IPS-NIHi7 (cell line): ENCODE measurements around the gene ST7.
A peak's percentile ranks its signal among the peaks of the same experiment; 100 is the strongest.

Source experiments
- DNase-seq: peaks from one replicate; pipeline ENCODE4 v3.0.0; 2012; ENCODE audit warnings: mixed read lengths; ENCODE audit errors: extremely low spot score

ST7 gene

DNA sequence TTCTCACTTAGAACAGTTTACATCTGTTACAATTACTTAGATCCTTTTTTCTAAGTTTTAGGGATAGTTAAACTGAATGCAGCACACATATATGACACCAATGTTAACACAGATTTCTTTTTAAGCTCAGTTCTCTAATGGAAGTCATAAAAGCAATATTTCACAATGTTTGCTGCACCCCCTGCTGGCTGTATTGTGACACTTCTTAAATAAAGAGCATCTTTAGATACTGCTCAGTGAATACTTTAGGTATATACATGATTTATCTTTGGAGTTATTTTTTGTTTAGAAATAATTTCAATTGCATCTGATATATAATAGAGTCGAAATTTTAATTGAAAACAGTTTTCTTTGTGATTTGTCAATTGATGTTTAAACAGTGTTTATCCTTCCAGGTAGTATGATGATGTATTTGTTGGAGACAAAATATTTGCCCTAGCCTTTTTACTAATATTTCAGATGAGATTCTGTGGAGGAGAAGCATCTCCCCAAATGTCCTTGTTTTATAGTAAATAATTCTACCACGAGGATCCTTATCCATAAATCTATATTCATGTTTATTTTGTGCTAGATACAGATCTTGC, 174.4 kb downstream of the ST7 start:
- DNase-seq: no peak

DNA sequence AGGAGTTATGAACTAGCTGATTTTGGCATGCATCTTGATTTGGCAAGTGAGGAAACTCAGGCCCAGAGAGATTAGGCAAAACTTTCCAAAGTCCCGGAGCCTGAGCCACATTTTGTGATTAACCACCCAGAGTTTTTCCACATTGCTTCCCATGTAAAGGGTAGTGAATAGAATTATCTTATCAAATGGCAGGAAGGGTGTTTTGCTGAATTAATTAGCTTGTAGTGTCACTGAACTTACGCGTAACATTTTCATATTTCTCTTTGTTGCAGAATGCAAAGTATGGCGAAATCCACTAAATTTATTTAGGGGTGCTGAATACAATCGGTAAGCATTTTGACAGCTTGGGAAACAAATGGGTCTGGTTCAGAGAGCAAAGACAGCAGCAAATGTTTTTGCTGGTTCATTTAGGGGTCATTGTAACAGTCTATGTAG, 176.2 kb downstream of the ST7 start:
- DNase-seq: no peak

GRCh38 chr7:117130262-117130661, 177.0 kb downstream of the ST7 start:
- DNase-seq: no peak

DNA sequence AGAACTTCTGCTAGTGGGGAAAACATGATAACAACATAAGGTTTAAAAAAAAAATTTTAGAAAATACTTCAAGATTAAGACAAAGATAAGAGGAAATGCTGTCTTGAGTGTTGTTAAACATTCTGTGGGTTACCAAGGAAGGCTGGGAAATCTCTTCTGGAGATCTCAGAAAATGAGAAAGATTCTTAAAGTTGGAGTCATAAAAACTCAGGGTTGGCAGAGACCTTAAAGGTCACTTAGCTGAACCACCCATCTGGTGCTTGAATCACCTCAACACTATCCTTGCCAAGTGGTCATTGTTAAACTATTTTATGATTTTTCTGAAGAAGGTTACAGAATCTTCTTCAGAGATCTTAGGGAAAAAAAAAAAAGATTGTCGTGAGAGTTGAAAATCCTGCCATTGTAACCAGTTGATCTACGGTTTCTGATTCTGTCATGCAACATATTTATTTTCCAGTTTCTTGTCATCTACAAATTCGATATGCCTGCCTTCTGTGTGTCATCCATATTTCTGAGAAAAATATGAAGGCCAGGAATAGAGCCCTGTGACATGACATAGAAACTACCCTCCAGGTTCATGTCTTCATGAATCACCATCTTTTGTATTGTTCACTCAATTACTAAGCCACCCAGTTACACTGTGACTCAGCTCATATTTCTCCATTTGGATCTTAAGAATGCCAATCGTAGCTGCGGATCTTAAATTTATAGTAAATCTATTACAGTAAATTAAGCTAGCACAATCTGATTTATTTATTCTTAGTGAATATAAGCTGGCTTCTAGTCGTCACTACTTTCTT, 179.2 kb downstream of the ST7 start:
- DNase-seq: no peak

DNA sequence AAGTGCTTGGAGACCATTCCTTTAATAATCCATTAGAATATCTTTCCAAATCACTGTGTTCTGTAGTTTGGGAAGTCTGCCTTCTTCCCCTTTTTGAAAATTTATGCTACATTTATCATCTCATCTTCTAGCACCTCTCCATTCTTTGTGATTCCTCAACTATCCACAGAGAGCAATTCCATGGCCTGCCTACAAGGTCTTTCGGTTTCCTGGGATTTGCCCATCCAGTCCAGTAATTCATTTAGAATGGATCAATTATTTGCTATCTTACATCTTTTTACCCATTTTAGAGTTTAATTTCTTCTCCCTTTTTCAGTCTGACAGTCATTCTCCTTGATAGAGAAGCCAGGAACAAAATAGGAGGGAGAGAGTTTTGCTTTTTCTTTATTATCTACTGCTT, 179.8 kb downstream of the ST7 start:
- no peak for DNase-seq

DNA sequence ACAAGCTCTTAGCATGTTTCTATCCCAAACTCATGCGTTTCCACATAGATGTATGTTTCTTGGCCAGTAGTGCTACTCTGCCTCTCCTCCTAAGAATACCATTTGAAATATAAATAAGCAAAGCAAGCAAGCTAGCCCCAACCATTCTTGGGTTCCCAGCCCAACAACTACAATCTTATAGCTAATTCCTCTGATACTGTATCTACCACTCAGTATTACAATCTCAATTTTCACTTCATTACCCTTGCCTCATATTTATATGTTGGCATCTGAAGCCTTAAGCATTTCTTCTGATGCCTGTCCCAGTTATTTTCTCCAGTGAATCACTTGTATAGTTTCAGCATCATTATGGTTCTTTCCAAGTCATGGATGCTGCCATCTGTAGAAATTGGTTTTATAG, 181.1 kb downstream of the ST7 start:
- DNase-seq: no peak

GRCh38 chr7:117134889-117135552, 181.7 kb downstream of the ST7 start:
- DNase-seq: no peak

GRCh38 chr7:117135553-117135891, 182.2 kb downstream of the ST7 start:
- no peak for DNase-seq

DNA sequence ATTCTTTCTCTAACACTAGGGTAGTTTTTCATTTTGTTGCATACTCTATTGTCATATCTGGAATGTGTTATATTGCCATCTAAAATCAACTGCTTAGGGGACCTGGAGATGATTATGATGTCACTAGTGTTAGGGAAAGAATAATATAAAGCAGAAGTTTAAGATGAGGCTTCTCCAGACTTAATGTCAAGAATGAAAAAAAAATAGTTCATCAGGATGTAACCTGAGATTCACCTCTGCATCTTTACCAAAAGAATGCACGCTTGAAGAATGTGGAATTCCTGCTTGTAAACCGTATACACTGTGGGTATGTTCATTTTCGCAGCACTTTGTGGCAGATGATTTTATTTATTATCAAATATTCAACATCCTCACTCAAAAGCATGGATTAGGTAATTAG, 184.6 kb downstream of the ST7 start:
- no peak for DNase-seq

DNA sequence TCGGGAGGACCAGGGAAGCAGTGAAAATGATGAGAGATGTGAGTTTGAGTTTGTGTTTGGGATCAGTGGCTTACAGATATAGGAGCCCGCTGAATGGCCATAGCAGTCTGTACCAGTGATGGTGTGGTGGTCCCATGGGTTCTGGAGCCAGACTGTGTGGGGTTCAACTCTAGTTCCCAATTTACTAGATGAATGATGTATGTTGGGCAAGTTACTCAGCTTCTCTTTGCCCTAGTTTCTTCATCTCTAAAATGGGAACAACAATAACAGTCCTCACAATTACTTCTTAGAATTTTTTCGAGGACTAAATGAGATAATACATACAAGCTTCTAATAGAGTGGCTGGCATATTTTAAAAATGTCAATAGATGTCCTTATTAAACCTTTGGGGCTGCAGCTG, 185.2 kb downstream of the ST7 start:
- no peak for DNase-seq

DNA sequence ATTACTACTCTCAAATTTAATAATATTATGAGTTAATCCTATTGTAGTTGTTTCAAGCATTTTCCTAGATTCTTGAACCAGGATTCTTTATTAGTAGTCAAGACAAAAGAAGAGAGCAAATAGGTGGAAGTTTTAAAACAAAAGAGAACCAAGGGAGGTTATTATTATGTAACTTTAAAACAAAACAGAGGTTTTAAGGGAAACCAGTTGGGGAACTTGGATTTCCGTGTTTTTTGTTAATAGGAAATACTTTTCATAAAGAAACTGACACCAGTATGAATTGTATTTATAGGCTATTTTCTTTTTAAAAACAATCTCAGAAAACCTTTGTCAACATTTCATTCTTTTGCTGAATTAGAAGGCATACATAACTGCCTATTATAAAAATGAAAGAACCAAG, 185.7 kb downstream of the ST7 start:
- no peak for DNase-seq

DNA sequence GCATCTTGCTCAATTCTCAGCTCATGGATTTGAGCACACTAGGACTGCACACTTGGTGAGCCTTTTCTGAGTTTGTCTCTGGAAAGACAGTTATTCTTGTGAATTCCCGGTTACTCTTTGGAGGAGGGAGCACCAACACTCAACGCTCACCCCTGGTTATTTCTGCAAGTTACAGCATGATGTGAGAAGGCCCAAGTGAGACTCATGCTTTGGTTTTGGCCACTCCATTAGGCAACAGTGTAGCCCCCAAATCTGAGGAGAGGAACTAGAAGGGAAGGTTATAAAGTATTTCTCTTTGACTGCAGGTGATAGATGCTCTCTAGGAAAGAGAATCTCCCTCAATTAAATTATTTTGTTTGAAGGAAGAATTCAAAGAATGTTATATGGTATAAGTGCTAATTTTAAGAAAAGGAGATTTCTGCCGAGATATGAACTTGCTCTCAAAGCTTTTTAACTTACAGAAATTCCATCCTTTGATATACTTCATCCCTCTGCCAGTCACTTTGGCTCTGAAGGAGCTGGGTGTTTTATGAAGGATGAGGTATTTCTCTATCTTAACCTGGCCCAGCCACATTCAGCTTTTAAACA, 186.2 kb downstream of the ST7 start:
- no peak for DNase-seq

- DNase-seq: no peak
These were observed 187.6 kb downstream of the ST7 start for GRCh38 chr7:117140921-117141320.

- no peak for DNase-seq
These were observed 189.8 kb downstream of the ST7 start for GRCh38 chr7:117143066-117143465.

GRCh38 chr7:117143580-117143979, 190.3 kb downstream of the ST7 start:
- DNase-seq: no peak

GRCh38 chr7:117145333-117145732, 192.0 kb downstream of the ST7 start:
- no peak for DNase-seq

GRCh38 chr7:117146059-117146458, 192.8 kb downstream of the ST7 start:
- DNase-seq: no peak

GRCh38 chr7:117146511-117146910, 193.2 kb downstream of the ST7 start:
- no peak for DNase-seq

DNA sequence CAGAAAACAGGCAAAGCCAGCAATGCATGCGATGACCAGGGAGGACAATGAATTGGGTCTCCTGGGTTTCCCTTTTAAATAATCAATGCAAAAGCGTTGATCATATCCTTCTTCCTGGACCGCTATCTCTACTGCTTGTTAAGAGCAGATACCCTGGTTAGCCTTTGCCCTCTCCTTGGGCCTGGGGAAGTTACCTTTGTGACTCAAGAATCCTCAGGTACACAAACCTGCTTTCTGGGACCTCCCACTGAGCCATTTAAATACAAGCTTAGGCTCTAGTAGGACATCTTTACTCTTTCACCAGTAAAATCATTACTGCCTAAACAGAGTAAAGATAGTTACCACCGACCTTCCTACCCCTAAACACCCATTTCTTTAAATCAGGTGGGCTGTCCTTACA, 195.7 kb downstream of the ST7 start:
- DNase-seq: peak; percentile 44

DNA sequence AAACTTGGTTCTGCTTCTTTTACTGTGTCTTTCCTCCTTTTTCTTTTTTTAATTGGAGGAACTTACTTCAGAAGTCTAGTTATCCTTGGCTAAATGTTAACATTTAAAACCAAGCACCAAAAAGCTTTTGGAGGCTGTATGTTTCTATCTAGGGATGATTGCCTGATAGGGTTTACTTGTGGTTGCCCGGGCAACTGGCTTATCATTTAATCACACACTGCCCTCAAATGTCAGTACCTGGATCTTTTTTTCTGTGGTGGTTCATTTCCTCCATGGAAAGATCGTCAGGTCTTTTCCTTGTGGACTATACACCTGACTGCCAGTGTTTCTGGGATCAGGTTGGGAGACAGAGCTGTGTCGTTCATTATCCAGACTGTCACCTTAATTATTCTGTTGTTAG, 196.4 kb downstream of the ST7 start:
- DNase-seq: no peak

GRCh38 chr7:117152213-117153007, 199.1 kb downstream of the ST7 start:
- no peak for DNase-seq

DNA sequence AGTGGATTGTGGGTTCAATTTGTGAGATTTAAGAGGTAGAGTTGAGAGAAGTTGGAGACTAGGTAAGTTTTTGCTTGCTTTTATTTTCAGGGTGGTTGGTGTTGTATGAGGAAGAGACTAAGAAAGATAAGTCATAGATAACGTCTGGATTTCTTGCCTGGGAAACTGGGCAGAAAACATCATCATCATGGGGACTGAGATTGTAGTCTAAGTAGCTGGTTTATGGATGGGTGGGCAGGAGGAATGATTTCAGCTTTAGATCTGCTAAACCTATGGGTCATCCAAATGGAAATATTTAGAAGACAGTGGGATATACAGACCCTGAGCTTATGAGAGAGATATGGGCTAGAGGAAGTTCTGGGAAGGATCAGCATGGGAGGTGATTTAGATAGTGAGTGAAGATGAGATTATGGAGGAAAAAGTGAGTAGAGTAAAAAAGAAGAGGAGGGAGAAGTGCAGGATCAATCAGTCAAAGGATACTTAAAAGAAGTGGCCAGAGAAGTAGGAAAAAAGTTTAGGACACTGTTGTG, 199.8 kb downstream of the ST7 start:
- no peak for DNase-seq
